HepG2 (cell line): Measurements from ENCODE around the gene C1QBP. TPM values are rescaled to one million over a fixed set of nuclear protein-coding genes. Genes with fewer than 3 reads are reported as not detected.

Experiments used
- ATAD3A ChIP-seq: sonication (generic); formaldehyde crosslinking; IDR thresholded peaks from 2 replicates; pipeline ENCODE4 v1.4.0; 2020; ENCODE audit warnings: missing genetic modification reagents
- ATF5 ChIP-seq: sonication (generic); formaldehyde crosslinking; IDR thresholded peaks from 2 replicates; pipeline ENCODE4 v1.4.0; 2020; ENCODE audit warnings: mild to moderate bottlenecking, low read depth, missing genetic modification reagents
- ELF3 ChIP-seq: IDR thresholded peaks from 2 replicates; pipeline ENCODE4 v1.6.1; 2016; ENCODE audit warnings: missing genetic modification reagents, missing compliant biosample characterization
- ETV6 ChIP-seq: sonication (generic); formaldehyde crosslinking; conservative IDR thresholded peaks from 2 replicates; pipeline ENCODE4 v1.4.0; 2020; ENCODE audit warnings: missing genetic modification reagents
- GLI4 ChIP-seq: sonication (generic); formaldehyde crosslinking; IDR thresholded peaks from 2 replicates; pipeline ENCODE4 v1.5.1; 2020; ENCODE audit warnings: missing genetic modification reagents, mild to moderate bottlenecking, moderate library complexity, borderline replicate concordance
- IKZF5 ChIP-seq: IDR thresholded peaks from 2 replicates; pipeline ENCODE4 v1.6.1; 2018; ENCODE audit warnings: missing genetic modification reagents, mild to moderate bottlenecking, missing compliant biosample characterization
- JARID2 ChIP-seq: sonication (generic); formaldehyde crosslinking; IDR thresholded peaks from 2 replicates; pipeline ENCODE4 v1.8.1; 2023; ENCODE audit warnings: missing genetic modification reagents, inconsistent platforms; ENCODE audit not compliant: insufficient replicate concordance
- MAZ ChIP-seq, 2 experiments: sonication (generic) in 1 of 2; formaldehyde crosslinking in 1 of 2; IDR thresholded peaks; 2 replicates each; pipeline versions ENCODE4 v1.5.0 to v1.6.1; 2012 to 2020; ENCODE audit warnings: low read depth in 2 of 2, mild to moderate bottlenecking in 2 of 2, borderline replicate concordance in 1 of 2, improper control_type of control experiment in 1 of 2, low read length in 1 of 2, missing genetic modification reagents in 1 of 2, moderate library complexity in 1 of 2
- MED13 ChIP-seq: sonication (generic); formaldehyde crosslinking; IDR thresholded peaks from 2 replicates; pipeline ENCODE4 v1.5.0; 2020; ENCODE audit warnings: missing genetic modification reagents
- MIXL1 ChIP-seq: IDR thresholded peaks from 2 replicates; pipeline ENCODE4 v1.6.1; 2016
- NFIC ChIP-seq: IDR thresholded peaks from 2 replicates; pipeline ENCODE4 v1.6.1; 2012; ENCODE audit warnings: mild to moderate bottlenecking, low read length, inconsistent platforms
- NR0B2 ChIP-seq: sonication (generic); formaldehyde crosslinking; IDR thresholded peaks from 2 replicates; pipeline ENCODE4 v1.4.0; 2020; ENCODE audit warnings: mild to moderate bottlenecking, missing genetic modification reagents
- NR2F1 ChIP-seq, 2 experiments: fragments of 450-650 bp in 1 of 2; formaldehyde crosslinking in 1 of 2; IDR thresholded peaks; 2 replicates each; pipeline versions ENCODE4 v1.5.0 to v1.6.1; 2016 to 2020; ENCODE audit warnings: mild to moderate bottlenecking in 1 of 2, missing compliant biosample characterization in 1 of 2, missing genetic modification reagents in 1 of 2, moderate library complexity in 1 of 2
- SNAI1 ChIP-seq: sonication (generic); formaldehyde crosslinking; IDR thresholded peaks from 2 replicates; pipeline ENCODE4 v1.5.0; 2020; ENCODE audit warnings: mild to moderate bottlenecking, missing genetic modification reagents, borderline replicate concordance
- SOX13 ChIP-seq, 3 experiments: fragments of 450-650 bp in 1 of 3; sonication (generic) in 1 of 3; formaldehyde crosslinking in 1 of 3; IDR thresholded peaks in 2 of 3; conservative IDR thresholded peaks in 1 of 3; 2 replicates each; pipeline versions ENCODE4 v1.5.0 to v1.6.1; 2016 to 2020; ENCODE audit warnings: antibody characterized with exemption in 1 of 3, mild to moderate bottlenecking in 1 of 3, missing compliant biosample characterization in 1 of 3, missing genetic modification reagents in 1 of 3, moderate library complexity in 1 of 3
- SRF ChIP-seq: IDR thresholded peaks from 2 replicates; pipeline ENCODE4 v1.6.1; 2011; ENCODE audit warnings: mild to moderate bottlenecking, low read depth, low read length, moderate library complexity
- ZFX ChIP-seq: sonication (generic); formaldehyde crosslinking; IDR thresholded peaks from 2 replicates; pipeline ENCODE4 v1.4.0; 2020; ENCODE audit warnings: mild to moderate bottlenecking, low read depth, missing genetic modification reagents, moderate library complexity
- ZNF251 ChIP-seq: sonication (generic); formaldehyde crosslinking; IDR thresholded peaks from 2 replicates; pipeline ENCODE4 v1.9.0; 2021; ENCODE audit warnings: mild to moderate bottlenecking, missing genetic modification reagents
- ZNF317 ChIP-seq: sonication (generic); formaldehyde crosslinking; IDR thresholded peaks from 2 replicates; pipeline ENCODE4 v1.5.0; 2020; ENCODE audit warnings: mild to moderate bottlenecking, missing genetic modification reagents
- ZNF331 ChIP-seq: sonication (generic); formaldehyde crosslinking; IDR thresholded peaks from 2 replicates; pipeline ENCODE4 v1.4.0; 2020; ENCODE audit warnings: missing genetic modification reagents
- ZNF629 ChIP-seq: sonication (generic); formaldehyde crosslinking; conservative IDR thresholded peaks from 2 replicates; pipeline ENCODE4 v1.5.0; 2020; ENCODE audit warnings: missing genetic modification reagents
- ZNF660 ChIP-seq: sonication (generic); formaldehyde crosslinking; IDR thresholded peaks from 2 replicates; pipeline ENCODE4 v1.5.1; 2020; ENCODE audit warnings: mild to moderate bottlenecking, low read depth, missing genetic modification reagents, borderline replicate concordance
- ZSCAN21 ChIP-seq: sonication (generic); formaldehyde crosslinking; IDR thresholded peaks from 2 replicates; pipeline ENCODE4 v1.8.0; 2022; ENCODE audit warnings: mild to moderate bottlenecking, missing genetic modification reagents, moderate library complexity, borderline replicate concordance
- ZSCAN31 ChIP-seq: sonication (generic); formaldehyde crosslinking; IDR thresholded peaks from 2 replicates; pipeline ENCODE4 v1.5.0; 2020; ENCODE audit warnings: low read depth, mild to moderate bottlenecking, missing genetic modification reagents
- polyA plus RNA-seq, 8 experiments: library from polyadenylated mRNA; depleted of rRNA in 3 of 8; stranded (reverse) in 7 of 8; unstranded in 1 of 8; fragments of >200 nt; fragmentation: Illumina TruSeq in 4 of 8; extraction: Trizol in 4 of 8; gene quantifications; 2 replicates each; pipeline versions ENCODE4 v1.2.1 to v1.2.3, GENCODE V29; 2011 to 2016; ENCODE audit warnings: low read depth in 4 of 8, missing spikeins in 1 of 8, mixed read lengths in 1 of 8; ENCODE audit not compliant: insufficient read depth in 1 of 8
- total RNA-seq, 5 experiments: library from RNA; depleted of rRNA; stranded (reverse); fragments of >200 nt; fragmentation: Illumina TruSeq; extraction: Trizol; gene quantifications; 2 replicates each; pipeline ENCODE4 v1.2.3, GENCODE V29; 2016; ENCODE audit warnings: low read depth in 1 of 5
- TF ChIP-seq, protein P1 (sequence below): sonication (generic); formaldehyde crosslinking; IDR thresholded peaks from 2 replicates; pipeline ENCODE4 v1.8.1; 2023; ENCODE audit warnings: mild to moderate bottlenecking, missing genetic modification reagents

The C1QBP gene
- total and polyA plus RNA-seq, 2 of the 13 experiments (the other 11 are each of a cell fraction or from before 2014, with no cell fraction given): 219 to 680 TPM

- TF ChIP-seq NR0B2 (CRISPR knock-in tag) (peak; percentile 97; the same call in 1 of the 2 replicates), SOX13 (IDR thresholded peaks at IDR 0.05) (no peak), SOX13 (CRISPR knock-in tag; conservative IDR thresholded peaks at IDR 0.05 in 1 of 2, IDR thresholded peaks at IDR 0.05 in 1 of 2) (peak in 1 of 2 experiments; percentile 46; a peak in 1 of 4 replicates), ZNF629 (CRISPR knock-in tag) (peak; percentile 46; the same call in 1 of the 2 replicates), ETV6 (peak; percentile 57), ZNF317 (CRISPR knock-in tag) (peak; percentile 89; the same call in 1 of the 2 replicates), ATF5 (CRISPR knock-in tag) (peak; percentile 55; the same call in 1 of the 2 replicates), NR2F1 (CRISPR knock-in tag; IDR thresholded peaks at IDR 0.05) (peak in 1 of 2 experiments; percentile 42; a peak in 1 of 4 replicates), ELF3 (CRISPR knock-in tag) (peak; percentile 73), IKZF5 (CRISPR knock-in tag) (peak; percentile 61; the same call in 1 of the 2 replicates), ZNF251 (CRISPR knock-in tag) (no peak), ZNF331 (CRISPR knock-in tag) (no peak; the same call in none of the 2 replicates), JARID2 (CRISPR knock-in tag) (no peak), ZFX (CRISPR knock-in tag) (peak; percentile 100), MED13 (no peak), ZSCAN31 (CRISPR knock-in tag) (peak; percentile 84), SRF (no peak), MIXL1 (CRISPR knock-in tag) (no peak), NFIC (peak; percentile 28; the same call in 1 of the 2 replicates), GLI4 (CRISPR knock-in tag) (peak; percentile 86; the same call in 1 of the 2 replicates), ATAD3A (CRISPR knock-in tag) (no peak), ZNF660 (CRISPR knock-in tag) (no peak), ZSCAN21 (CRISPR knock-in tag) (peak; percentile 82; the same call in 1 of the 2 replicates), MAZ (IDR thresholded peaks at IDR 0.05; ENCODE audit: borderline replicate concordance, low read depth, low read length) (peak; percentile 80), MAZ (CRISPR knock-in tag; IDR thresholded peaks at IDR 0.05; ENCODE audit: low read depth) (peak; percentile 83), SNAI1 (CRISPR knock-in tag) (peak; percentile 78; the same call in 1 of the 2 replicates)
- TF ChIP-seq, protein P1, sequence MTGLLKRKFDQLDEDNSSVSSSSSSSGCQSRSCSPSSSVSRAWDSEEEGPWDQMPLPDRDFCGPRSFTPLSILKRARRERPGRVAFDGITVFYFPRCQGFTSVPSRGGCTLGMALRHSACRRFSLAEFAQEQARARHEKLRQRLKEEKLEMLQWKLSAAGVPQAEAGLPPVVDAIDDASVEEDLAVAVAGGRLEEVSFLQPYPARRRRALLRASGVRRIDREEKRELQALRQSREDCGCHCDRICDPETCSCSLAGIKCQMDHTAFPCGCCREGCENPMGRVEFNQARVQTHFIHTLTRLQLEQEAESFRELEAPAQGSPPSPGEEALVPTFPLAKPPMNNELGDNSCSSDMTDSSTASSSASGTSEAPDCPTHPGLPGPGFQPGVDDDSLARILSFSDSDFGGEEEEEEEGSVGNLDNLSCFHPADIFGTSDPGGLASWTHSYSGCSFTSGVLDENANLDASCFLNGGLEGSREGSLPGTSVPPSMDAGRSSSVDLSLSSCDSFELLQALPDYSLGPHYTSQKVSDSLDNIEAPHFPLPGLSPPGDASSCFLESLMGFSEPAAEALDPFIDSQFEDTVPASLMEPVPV (CRISPR knock-in tag): no peak; the same call in 1 of the 2 replicates
Observed at GRCh38 chr17:5438716-5439445, at the start of gene C1QBP (continued).
